NCI-H1092 (cell line): Measurements from ENCODE around the gene DPF3.
"Not testable (repeated sequence)": the region's sequence is repeated elsewhere in the genome, so short reads cannot be mapped to it uniquely, and the experiment has no call there.

Experiments used
- DNase-seq: peaks from one replicate; lab custom pipeline; 2025; lab: John Stamatoyannopoulos, UW

Gene DPF3

DNA sequence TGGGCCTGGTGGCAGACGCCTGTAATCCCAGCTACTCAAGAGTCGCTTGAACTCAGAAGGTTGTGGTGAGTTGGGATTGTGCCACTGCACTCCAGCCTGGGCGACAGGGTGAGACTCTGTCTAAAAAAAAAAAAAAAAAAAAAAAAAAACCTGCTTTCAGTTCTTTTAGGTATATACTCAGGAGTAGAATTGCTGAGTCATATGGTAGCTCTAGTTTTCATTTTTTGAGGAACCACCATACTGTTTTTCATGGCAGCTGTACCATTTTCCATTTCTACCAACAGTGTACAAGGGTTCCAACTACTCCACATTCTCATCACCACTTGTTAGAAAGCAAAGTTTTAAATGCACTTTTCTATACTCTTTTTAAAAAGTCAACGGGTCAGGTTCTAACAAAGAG is 119.8 kb downstream of the DPF3 start:
- DNase-seq: no peak

DNA sequence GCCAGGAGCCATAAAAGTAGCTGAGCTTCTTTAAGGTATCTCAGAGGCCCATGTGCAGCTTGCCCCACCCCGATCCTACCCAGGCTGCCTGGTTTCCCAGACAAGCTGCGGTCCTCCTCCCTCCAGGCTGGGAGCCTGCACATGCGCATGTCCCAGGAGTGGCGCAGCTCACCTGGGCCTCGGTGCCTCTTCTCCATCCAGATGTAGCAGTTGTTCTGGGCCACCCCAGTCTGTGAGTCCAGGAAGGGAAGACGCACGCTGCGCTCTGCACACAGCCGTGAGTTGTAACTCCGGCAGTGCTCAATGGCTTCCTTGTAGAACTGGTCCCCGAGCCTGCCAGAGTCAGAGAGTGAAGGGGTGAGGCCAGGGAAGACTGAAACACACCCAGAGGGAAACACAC is 122.3 kb downstream of the DPF3 start:
- DNase-seq: no peak

- DNase-seq: no peak
These were observed 127.6 kb downstream of the DPF3 start for GRCh38 chr14:72766296-72766695.

DNA sequence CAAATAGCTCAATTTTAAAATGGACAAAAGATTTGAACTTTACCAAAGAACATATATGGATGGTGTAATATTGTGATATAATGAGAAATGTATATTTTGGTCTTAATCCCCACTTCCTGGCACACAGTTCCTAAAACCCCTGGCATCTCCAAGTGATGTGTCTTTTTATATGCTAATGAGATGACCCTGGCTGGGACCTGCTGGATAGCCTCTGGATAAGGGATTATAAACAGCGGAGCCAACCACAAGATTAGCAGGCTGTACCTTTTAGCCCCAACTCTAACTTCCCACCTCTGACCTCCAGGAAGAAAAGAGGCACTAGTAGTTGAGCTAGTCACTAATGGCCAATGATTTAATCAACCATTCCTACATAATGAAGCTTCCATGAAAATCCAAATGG is 130.0 kb downstream of the DPF3 start:
- DNase-seq: no peak

GRCh38 chr14:72759670-72760069 is 134.2 kb downstream of the DPF3 start:
- no peak for DNase-seq

GRCh38 chr14:72758993-72759392 is 134.9 kb downstream of the DPF3 start:
- DNase-seq: no peak

GRCh38 chr14:72758420-72758819 is 135.5 kb downstream of the DPF3 start:
- no peak for DNase-seq

- no peak for DNase-seq
These were observed 136.9 kb downstream of the DPF3 start for GRCh38 chr14:72756967-72757366.

DNA sequence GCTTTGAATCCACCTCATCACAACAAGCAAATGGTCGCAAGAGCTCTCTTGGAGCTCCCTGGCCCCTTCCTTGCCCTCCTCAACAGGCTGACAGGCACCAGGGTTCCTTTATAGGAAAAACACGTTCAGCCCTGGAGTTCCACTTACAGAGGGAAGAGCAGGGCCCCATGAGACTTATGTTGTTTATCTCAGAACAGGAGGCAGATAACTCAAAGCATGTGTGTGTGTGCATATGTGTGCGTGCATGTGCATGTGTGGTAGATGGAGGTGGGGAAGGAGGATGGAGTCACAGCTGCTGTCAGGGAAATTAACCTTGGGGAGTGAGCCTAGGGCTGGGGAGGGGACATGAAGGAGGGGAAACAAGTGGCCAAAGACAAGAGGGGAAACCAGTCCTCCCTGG is 138.1 kb downstream of the DPF3 start:
- DNase-seq: no peak

GRCh38 chr14:72754949-72755348 is 139.0 kb downstream of the DPF3 start:
- no peak for DNase-seq

GRCh38 chr14:72753879-72754400 is 140.0 kb downstream of the DPF3 start:
- DNase-seq: no peak

- DNase-seq: no peak
These were observed 140.7 kb downstream of the DPF3 start for GRCh38 chr14:72753044-72753710.

DNA sequence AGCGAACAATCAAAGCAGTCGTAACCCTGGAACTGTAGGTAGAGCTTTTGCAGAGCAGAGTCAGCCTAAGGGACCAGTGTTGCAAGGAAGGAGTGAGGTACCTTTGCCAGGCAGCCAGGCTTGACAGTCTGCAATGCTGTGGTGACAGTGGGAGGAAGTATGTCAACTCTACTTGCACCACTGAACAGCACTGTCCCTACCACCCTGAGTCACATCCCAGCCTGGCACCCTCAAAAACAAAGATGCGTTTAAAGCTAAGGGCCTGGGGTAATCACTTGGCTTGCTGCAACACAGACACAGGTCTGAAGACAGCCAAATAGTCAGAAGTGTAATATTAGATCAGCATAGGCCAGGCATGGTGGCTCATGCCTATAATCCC is 141.9 kb downstream of the DPF3 start:
- DNase-seq: no peak

- DNase-seq: no peak
These were observed 142.4 kb downstream of the DPF3 start for GRCh38 chr14:72751276-72752033.

DNA sequence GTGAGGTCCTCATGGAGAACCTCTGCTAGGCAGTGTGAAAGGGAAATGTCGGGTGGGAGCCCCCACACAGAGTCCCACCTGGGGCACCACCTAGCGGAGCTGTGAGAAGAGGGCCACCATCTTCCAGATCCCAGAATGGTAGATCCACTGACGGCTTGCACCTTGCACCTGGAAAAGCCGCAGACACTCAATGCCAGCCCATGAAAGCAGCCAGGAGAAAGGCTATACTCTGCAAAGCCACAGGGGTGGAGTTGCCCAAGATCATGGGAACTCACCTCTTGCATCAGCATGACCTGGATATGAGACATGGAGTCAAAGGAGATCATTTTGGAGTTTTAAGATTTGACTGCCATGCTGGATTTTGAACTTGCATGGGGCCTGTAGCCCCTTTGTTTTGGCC is 145.0 kb downstream of the DPF3 start:
- DNase-seq: not testable (repeated sequence)

GRCh38 chr14:72747652-72748051 is 146.2 kb downstream of the DPF3 start:
- DNase-seq: no peak

DNA sequence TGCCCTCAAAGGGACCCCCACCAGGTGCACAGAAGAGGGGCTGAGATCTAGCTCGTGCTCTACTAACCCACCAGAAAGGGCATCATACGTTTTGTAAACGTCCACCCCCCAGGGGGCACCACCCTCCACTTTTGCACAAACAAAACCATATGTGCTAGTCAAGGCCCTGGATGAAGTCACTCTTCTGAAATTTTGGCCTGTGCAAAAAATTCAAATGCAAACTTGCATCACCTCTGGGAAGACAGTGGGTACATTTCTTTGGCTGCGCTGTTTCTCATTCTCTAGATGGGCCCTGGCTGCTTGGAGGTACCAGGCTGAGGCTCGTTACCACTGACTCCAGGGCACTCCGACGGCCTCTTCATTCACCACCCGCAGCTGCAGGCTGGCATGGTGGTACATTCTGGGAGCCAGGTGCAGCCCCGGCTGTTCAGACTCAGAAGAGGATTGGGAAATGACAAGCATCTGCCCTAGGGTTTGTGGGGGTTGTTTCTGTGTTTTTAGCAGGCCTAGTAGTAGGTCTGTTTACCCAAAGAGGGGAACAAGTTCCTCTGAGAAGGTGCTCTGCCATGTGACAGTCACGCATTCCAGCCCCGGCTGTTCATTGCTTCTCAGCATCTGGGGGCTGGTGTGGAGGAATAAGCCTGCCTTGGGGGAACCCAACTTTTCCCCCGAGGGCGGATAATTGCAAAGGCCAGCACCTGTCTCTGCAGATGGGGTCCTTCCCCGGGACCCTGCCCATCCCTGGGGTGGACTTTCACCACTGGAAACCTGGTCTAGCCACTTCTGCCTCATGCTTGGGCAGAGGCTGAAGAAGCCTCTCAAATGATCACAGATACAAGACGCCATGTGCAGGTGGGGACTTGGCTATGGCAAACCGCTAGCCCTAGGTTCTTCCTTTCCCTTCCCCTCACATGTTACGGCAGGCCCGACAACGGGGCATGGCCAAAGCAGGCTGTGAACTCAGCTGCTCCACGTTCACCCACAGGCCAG is 147.6 kb downstream of the DPF3 start:
- no peak for DNase-seq

- DNase-seq: no peak
These were observed 148.4 kb downstream of the DPF3 start for GRCh38 chr14:72745546-72745945.

DNA sequence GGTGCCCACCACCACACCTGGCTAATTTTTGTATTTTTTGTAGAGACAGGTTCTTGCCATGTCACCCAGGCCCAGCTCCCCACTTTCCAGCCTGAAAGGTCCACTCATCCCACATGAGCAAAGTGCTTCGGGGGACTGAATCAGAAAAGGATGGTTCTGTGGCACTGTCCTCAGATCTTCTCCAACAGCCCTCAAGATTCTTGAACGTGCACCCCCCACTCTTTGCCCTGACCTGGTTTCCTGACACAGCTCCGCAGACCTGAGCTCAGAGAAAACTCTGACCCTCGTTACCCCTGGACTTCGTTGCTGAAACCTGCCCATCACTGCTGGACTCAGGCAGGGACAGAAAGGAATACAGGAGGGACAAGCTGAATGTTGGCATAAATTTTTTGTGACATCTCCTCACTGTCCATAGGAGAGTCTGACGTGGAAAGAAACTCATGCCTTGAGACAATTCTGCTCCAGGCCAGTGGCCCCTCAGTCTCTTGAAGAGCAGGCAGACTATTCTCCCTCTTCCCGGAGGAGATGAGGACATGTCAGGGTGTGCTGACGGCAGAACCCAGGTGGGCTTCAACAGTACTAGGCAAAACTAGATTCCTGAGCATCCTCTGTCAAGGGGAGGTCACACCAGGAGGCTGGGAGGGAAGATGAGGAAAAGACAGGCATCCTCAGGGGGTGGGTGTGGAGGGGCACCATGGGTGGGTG is 149.3 kb downstream of the DPF3 start:
- no peak for DNase-seq

- DNase-seq: no peak
These were observed 150.3 kb downstream of the DPF3 start for GRCh38 chr14:72743626-72744025.

- no peak for DNase-seq
These were observed 151.1 kb downstream of the DPF3 start for GRCh38 chr14:72742838-72743195.
